Chondrocyte (in vitro differentiated cells): ENCODE data around the gene ALG14. TPM values are rescaled to one million over a fixed set of nuclear protein-coding genes. Genes with fewer than 3 reads are reported as not detected.

Experiments used
- DNase-seq: peaks from one replicate; pipeline ENCODE4 v3.0.0; 2021; ENCODE audit warnings: mixed read lengths, low spot score
- H3K27ac Mint-ChIP-seq: one replicate; pipeline ENCODE4 v1.8.0; 2021; ENCODE audit warnings: mild to moderate bottlenecking, moderate library complexity, mixed read lengths; ENCODE audit not compliant: unreplicated experiment
- H3K27me3 Mint-ChIP-seq: 2 replicates; pipeline ENCODE4 v1.8.0; 2021; ENCODE audit warnings: low read depth, mixed read lengths
- H3K36me3 Mint-ChIP-seq: 2 replicates; pipeline ENCODE4 v1.8.0; 2021; ENCODE audit warnings: low read depth, mixed read lengths
- H3K4me1 Mint-ChIP-seq: 2 replicates; pipeline ENCODE4 v1.8.0; 2021; ENCODE audit warnings: low read depth, mild to moderate bottlenecking, mixed read lengths
- H3K4me3 Mint-ChIP-seq: one replicate; pipeline ENCODE4 v1.8.0; 2021; ENCODE audit warnings: mild to moderate bottlenecking, moderate library complexity, mixed read lengths; ENCODE audit not compliant: unreplicated experiment
- H3K9me3 Mint-ChIP-seq: 2 replicates; pipeline ENCODE4 v1.8.0; 2021; ENCODE audit warnings: low read depth, mixed read lengths
- CTCF ChIP-seq: fragments of 200-600 bp; sonication (generic); IDR thresholded peaks from 2 replicates; pipeline ENCODE4 v1.5.0; 2021; ENCODE audit warnings: antibody characterized with exemption, mild to moderate bottlenecking, moderate library complexity
- total RNA-seq: library from RNA; stranded (reverse); gene quantifications from 3 replicates; pipeline ENCODE4 v1.2.1, GENCODE V29; 2021

The ALG14 gene
- total RNA-seq, 1 donor from 2014 or later = 3.8 TPM

DNA sequence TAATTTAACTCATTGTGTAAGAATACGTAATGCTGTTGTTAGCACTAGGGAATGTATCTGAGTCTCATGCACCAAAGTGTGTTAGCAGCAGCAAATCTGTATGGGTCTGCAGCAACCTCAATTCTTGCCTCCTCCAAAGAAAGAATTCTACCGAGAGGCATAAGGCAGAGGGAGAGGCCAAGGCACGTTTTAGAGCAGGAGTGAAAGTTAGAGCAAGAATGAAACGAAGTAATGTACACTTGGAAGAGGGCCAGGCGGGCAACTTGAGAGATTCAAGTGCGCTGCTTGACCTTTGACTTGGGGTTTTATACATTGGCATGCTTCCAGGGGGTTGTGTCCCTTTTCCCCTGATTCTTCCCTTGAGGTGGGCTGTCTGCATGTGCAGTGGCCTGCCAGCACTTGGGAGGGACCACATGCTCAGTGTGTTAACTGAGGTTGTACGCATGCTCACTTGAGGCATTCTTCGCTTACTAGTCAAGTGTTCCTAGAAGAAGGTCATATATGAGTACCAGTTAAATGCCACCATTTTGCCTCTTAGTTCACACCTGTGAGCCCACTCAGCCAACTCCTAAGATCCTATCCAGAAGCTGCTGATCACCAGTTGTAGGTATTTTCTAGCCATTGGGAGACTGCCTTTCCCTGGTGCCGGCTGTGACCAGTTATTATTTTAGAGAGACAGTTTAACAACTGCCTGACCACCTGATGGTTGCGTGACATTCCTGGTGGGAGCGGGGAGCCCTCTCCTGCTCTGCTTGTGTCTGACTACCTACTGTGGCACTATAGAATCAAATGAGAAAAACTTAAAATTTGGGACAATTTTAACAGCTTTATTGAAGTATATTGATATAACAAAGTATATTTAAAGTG is 143.2 kb downstream of the ALG14 start:
- H3K27me3 Mint-ChIP-seq = no peaks in the 10 kb centered on the region
- peaks cover 39% of the 10 kb centered on the region for H3K4me1 Mint-ChIP-seq
- peak overlapping the region; percentile 45 for H3K4me3 Mint-ChIP-seq
- TF ChIP-seq CTCF = no peak
- H3K9me3 Mint-ChIP-seq = no peaks in the 10 kb centered on the region
- no peak for DNase-seq
- peak overlapping the region; percentile 65 for H3K27ac Mint-ChIP-seq
- H3K36me3 Mint-ChIP-seq = peaks cover 1% of the 10 kb centered on the region

DNA sequence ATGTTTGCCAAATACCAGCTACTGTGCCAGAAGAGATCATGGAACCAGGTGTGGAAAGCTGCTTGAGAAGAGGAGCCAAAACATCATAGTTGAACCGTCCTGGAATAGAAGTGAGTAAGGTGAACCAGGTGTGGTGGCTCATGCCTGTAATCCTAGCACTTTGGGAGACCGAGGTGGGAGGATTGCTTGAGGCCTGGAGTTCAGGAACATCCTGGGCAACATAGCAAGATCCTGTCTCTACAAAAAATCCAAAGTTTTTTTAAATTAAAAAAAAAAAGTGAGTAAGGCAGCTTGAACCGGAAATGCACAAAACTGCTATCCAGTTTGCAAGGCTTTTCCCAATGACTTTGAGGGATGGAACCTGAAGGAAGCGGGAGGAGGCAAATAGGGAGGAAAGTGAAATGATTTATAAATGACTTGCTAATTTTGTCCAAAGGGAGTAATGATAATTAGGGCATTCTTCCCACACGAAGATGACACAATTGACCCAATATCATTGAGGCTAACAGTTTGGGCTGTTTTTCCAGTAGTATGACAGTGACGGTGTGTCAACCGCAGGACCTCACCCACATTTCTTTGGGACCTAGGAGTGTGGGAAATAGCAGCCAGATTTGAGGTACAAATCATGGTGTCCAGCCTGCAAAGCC is 144.3 kb downstream of the ALG14 start:
- peaks cover 50% of the 10 kb centered on the region for H3K4me1 Mint-ChIP-seq
- peaks cover 4% of the 10 kb centered on the region for H3K36me3 Mint-ChIP-seq
- TF ChIP-seq CTCF = no peak
- peak overlapping the region; percentile 80 for H3K4me3 Mint-ChIP-seq
- H3K27me3 Mint-ChIP-seq = no peaks in the 10 kb centered on the region
- no peaks in the 10 kb centered on the region for H3K9me3 Mint-ChIP-seq
- DNase-seq = no peak
- no peak overlapping the region for H3K27ac Mint-ChIP-seq

DNA sequence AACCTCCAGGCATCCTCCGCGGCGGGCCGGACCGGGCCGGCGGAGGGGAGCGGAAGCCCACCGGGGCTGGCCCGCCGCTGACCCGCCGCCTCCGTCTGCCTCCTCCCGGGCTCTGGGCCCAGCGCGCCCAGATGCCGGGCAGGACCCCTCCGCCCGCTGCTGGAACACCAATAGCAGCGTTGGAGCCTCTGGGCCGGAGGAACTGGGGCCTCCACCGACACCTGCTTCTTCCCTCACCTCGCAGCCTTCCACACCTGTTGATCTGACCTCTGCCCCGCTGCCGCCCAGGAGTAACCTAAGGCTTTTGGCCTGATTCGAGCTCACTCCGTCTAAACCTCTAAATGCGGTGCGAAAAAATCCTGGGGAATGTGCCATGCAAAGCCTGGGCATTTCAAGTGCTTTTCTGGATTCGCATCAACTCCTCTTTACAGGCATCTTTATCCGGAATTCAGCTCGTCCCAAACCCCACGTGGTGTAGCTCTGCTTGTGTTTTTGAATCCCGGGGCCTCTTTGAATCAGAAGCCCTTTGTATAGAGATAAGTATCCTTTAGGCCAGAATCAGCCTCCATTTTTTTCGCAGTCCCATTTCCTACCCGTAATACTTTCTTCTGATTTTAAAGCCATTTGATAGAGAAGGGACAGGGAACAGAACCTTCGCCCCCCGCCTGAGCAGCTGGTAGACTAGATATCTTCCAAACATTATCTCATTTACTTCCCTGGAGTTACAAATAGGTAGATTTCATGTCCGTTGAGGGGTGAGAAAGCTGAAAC is 145.2 kb downstream of the ALG14 start:
- Mint-ChIP-seq H3K27me3 (no peaks in the 10 kb centered on the region), H3K4me1 (peaks cover 58% of the 10 kb centered on the region), H3K36me3 (peaks cover 4% of the 10 kb centered on the region), H3K9me3 (no peaks in the 10 kb centered on the region), H3K27ac (peak overlapping the region; percentile 97), H3K4me3 (peak overlapping the region; percentile 80)
- DNase-seq = peak; percentile 89
- TF ChIP-seq CTCF = no peak

DNA sequence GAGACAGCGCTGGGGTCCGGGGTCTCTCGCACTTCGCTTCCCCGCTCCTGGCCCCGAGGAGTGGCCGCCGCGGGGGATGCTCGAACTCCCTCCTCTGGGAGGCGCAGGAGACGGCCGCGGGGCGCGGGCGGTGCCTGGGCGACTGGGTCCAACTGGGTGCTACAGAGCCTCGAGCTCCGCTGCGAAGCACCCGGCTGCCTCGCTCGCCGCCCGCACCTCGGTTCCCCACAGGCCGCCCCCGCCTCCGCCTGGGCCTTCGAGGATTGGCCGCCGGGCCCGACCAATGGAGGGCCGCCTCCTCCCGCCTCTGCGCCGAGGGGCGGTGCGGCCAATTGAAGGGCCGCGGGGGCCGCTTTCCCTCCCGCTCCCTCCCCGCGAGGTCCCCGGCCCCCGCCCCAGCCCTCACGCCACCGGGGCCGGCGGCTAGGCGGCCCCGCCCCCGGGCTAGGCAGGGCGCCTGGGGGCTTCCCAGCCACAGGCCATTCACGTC is 145.8 kb downstream of the ALG14 start, which contains the start of gene CNN3:
Gene CNN3, minus strand, starts transcription at position 196 of the 490 bp plus-strand sequence. CDS start 216 bp downstream, outside the sequence.
- peak; percentile 96 for DNase-seq
- Mint-ChIP-seq H3K4me3 (peak within 1 kb of the TSS; percentile 95), H3K27ac (peak within 1 kb of the TSS; percentile 97), H3K9me3 (no peaks in the 10 kb centered on the region), H3K4me1 (peaks cover 64% of the 10 kb centered on the region), H3K27me3 (no peaks in the 10 kb centered on the region), H3K36me3 (peaks cover 4% of the 10 kb centered on the region)
- TF ChIP-seq CTCF = no peak
